SK-N-SH (cell line): Measurements from ENCODE around the gene IGF2BP2. TPM values are rescaled to one million over a fixed set of nuclear protein-coding genes. Genes with fewer than 3 reads are reported as not detected.

Source experiments
- CTCF ChIA-PET: fragments of 300-600, 350-600 bp; formaldehyde crosslinking; extraction: SDS; loops from one replicate; lab custom pipeline; 2021; lab: Yijun Ruan, JAX
- POLR2A ChIA-PET: fragments of 350-600 bp; sonication (Branson Sonifier 250); formaldehyde crosslinking; extraction: SDS; loops from one replicate; lab custom pipeline; 2020; ENCODE audit warnings: antibody characterized with exemption, inconsistent platforms; lab: Yijun Ruan, JAX
- DNase-seq: peaks from one replicate; pipeline ENCODE4 v3.0.0; 2012
- H2AFZ ChIP-seq: fragments of 200-600 bp; sonication (generic); 2 replicates; pipeline ENCODE4 v1.8.1; 2016; ENCODE audit warnings: antibody characterized with exemption, mild to moderate bottlenecking, low read depth
- H3F3A ChIP-seq: fragments of 200-600 bp; sonication (generic); replicated peaks from 2 replicates; pipeline ENCODE3; 2016; ENCODE audit warnings: antibody characterized with exemption, mild to moderate bottlenecking; ENCODE audit not compliant: insufficient read depth
- H3K27ac ChIP-seq, 2 experiments: fragments of 200-500 bp in 1 of 2; fragments of 200-600 bp in 1 of 2; sonication (Bioruptor generic) in 1 of 2; sonication (generic), shearing (Covaris generic) in 1 of 2; 2 replicates each; pipeline versions ENCODE4 v1.5.1 to v1.6.1; 2014 to 2016; ENCODE audit warnings: low read depth in 2 of 2, inconsistent platforms in 1 of 2, low read length in 1 of 2, mild to moderate bottlenecking in 1 of 2, mixed read lengths in 1 of 2
- H3K27me3 ChIP-seq: fragments of 200-600 bp; sonication (generic), shearing (Covaris generic); 2 replicates; pipeline ENCODE4 v1.6.1; 2016; ENCODE audit warnings: mixed run types; ENCODE audit not compliant: insufficient read depth
- H3K36me3 ChIP-seq, 2 experiments: fragments of 200-500 bp in 1 of 2; fragments of 200-600 bp in 1 of 2; sonication (Bioruptor generic) in 1 of 2; sonication (generic) in 1 of 2; replicated peaks in 1 of 2; 2 replicates each; pipeline versions ENCODE3 to v1.5.1; 2014 to 2016; ENCODE audit warnings: low read length in 1 of 2, mild to moderate bottlenecking in 1 of 2; ENCODE audit not compliant: insufficient read depth in 2 of 2, control insufficient read depth in 1 of 2
- H3K4me1 ChIP-seq, 2 experiments: fragments of 200-500 bp in 1 of 2; fragments of 200-600 bp in 1 of 2; sonication (Bioruptor generic) in 1 of 2; sonication (generic), shearing (Covaris generic) in 1 of 2; 2 replicates each; pipeline versions ENCODE4 v1.5.1 to v1.6.1; 2014 to 2016; ENCODE audit warnings: low read depth in 1 of 2, low read length in 1 of 2, mixed run types in 1 of 2; ENCODE audit not compliant: insufficient read depth in 2 of 2, control insufficient read depth in 1 of 2
- H3K4me2 ChIP-seq: fragments of 200-600 bp; sonication (generic), shearing (Covaris generic); 2 replicates; pipeline ENCODE4 v1.6.1; 2017; ENCODE audit warnings: mixed run types
- H3K4me3 ChIP-seq, 2 experiments: fragments of 200-500 bp in 1 of 2; fragments of 200-600 bp in 1 of 2; sonication (Bioruptor generic) in 1 of 2; sonication (generic), shearing (Covaris generic) in 1 of 2; 2 replicates each; pipeline versions ENCODE4 v1.5.1 to v1.8.1; 2014 to 2016; ENCODE audit warnings: low read depth in 2 of 2, inconsistent platforms in 1 of 2, low read length in 1 of 2, mild to moderate bottlenecking in 1 of 2, mixed read lengths in 1 of 2, moderate library complexity in 1 of 2
- H3K79me2 ChIP-seq: fragments of 200-600 bp; sonication (generic); 2 replicates; pipeline ENCODE4 v1.8.1; 2017; ENCODE audit warnings: mild to moderate bottlenecking; ENCODE audit not compliant: insufficient read depth
- H3K9ac ChIP-seq: fragments of 200-600 bp; sonication (generic); 2 replicates; pipeline ENCODE4 v1.6.1; 2017; ENCODE audit warnings: mixed run types
- H3K9me2 ChIP-seq: fragments of 200-600 bp; sonication (generic); 2 replicates; pipeline ENCODE4 v1.6.1; 2017; ENCODE audit warnings: mixed run types
- H3K9me3 ChIP-seq: fragments of 200-600 bp; sonication (generic); 2 replicates; pipeline ENCODE4 v1.6.1; 2017; ENCODE audit warnings: mixed run types, mild to moderate bottlenecking, moderate library complexity
- H4K20me1 ChIP-seq: fragments of 200-600 bp; sonication (generic); 2 replicates; pipeline ENCODE4 v1.6.1; 2017; ENCODE audit warnings: mild to moderate bottlenecking, mixed run types; ENCODE audit not compliant: insufficient read depth
- CHD2 ChIP-seq: fragments of 150-350 bp; IDR thresholded peaks from 2 replicates; pipeline ENCODE4 v1.6.1; 2018; ENCODE audit warnings: low read length; ENCODE audit not compliant: partially characterized antibody
- ELF1 ChIP-seq: IDR thresholded peaks from 2 replicates; pipeline ENCODE4 v1.4.0; 2012
- EZH2phosphoT487 ChIP-seq: fragments of 200-600 bp; sonication (generic); IDR thresholded peaks from 2 replicates; pipeline ENCODE4 v1.6.1; 2017; ENCODE audit warnings: low read depth, mixed run types, mild to moderate bottlenecking, antibody characterized with exemption, moderate library complexity, borderline replicate concordance
- FOXJ3 ChIP-seq: sonication (generic); formaldehyde crosslinking; IDR thresholded peaks from 2 replicates; pipeline ENCODE4 v1.5.1; 2020; ENCODE audit warnings: mild to moderate bottlenecking, missing genetic modification reagents
- FOXM1 ChIP-seq: IDR thresholded peaks from 2 replicates; pipeline ENCODE4 v1.4.0; 2012; ENCODE audit warnings: low read depth, mild to moderate bottlenecking
- GABPA ChIP-seq: IDR thresholded peaks from 2 replicates; pipeline ENCODE4 v1.4.0; 2012; ENCODE audit warnings: low read depth, mild to moderate bottlenecking
- JUND ChIP-seq: IDR thresholded peaks from 2 replicates; pipeline ENCODE4 v1.4.0; 2012
- MXI1 ChIP-seq: IDR thresholded peaks from 2 replicates; pipeline ENCODE4 v1.6.1; 2012; ENCODE audit warnings: mild to moderate bottlenecking, low read depth, low read length, improper control_type of control experiment
- NRF1 ChIP-seq: IDR thresholded peaks from 2 replicates; pipeline ENCODE4 v1.6.1; 2012; ENCODE audit warnings: low read depth, mild to moderate bottlenecking, low read length
- RAD21 ChIP-seq: IDR thresholded peaks from 2 replicates; pipeline ENCODE4 v1.6.1; 2012; ENCODE audit warnings: mild to moderate bottlenecking, low read length
- RCOR1 ChIP-seq: fragments of 150-350 bp; IDR thresholded peaks from 2 replicates; pipeline ENCODE4 v1.6.1; 2017; ENCODE audit warnings: antibody characterized with exemption, low read length
- RFX5 ChIP-seq: IDR thresholded peaks from 2 replicates; pipeline ENCODE4 v1.6.1; 2012; ENCODE audit warnings: mild to moderate bottlenecking, improper control_type of control experiment, low read length
- SIN3A ChIP-seq: IDR thresholded peaks from 2 replicates; pipeline ENCODE4 v1.6.1; 2012; ENCODE audit warnings: low read depth, mild to moderate bottlenecking, low read length, moderate library complexity, borderline replicate concordance
- SMC3 ChIP-seq: IDR thresholded peaks from 2 replicates; pipeline ENCODE4 v1.6.1; 2012; ENCODE audit warnings: low read depth, low read length, improper control_type of control experiment
- TAF1 ChIP-seq: IDR thresholded peaks from 2 replicates; pipeline ENCODE4 v1.6.1; 2012; ENCODE audit warnings: low read depth, mild to moderate bottlenecking, low read length, moderate library complexity, borderline replicate concordance
- TCF12 ChIP-seq: IDR thresholded peaks from 2 replicates; pipeline ENCODE4 v1.4.0; 2012
- YY1 ChIP-seq: IDR thresholded peaks from 2 replicates; pipeline ENCODE4 v1.4.0; 2012; ENCODE audit warnings: low read depth, mild to moderate bottlenecking
- WGBS: methylation state at CpG from one replicate; pipeline ENCODE4 v1.1.6; 2017; ENCODE audit warnings: low lambda C conversion rate; 5-methylcytosine and 5-hydroxymethylcytosine counted together
- polyA plus RNA-seq, 3 experiments: library from polyadenylated mRNA; depleted of rRNA; stranded (reverse); fragments of >200 nt; gene quantifications; 2 replicates each; pipeline ENCODE4 v1.2.3, GENCODE V29; 2012
- TF ChIP-seq, protein P1 (sequence below): IDR thresholded peaks from 2 replicates; pipeline ENCODE4 v1.4.0; 2012; ENCODE audit warnings: low read depth, borderline replicate concordance
- TF ChIP-seq, protein P2 (sequence below): IDR thresholded peaks from 2 replicates; pipeline ENCODE4 v1.4.0; 2012; ENCODE audit warnings: low read depth, borderline replicate concordance
- TF ChIP-seq, protein P3 (sequence below): fragments of 200-600 bp; sonication (generic); IDR thresholded peaks from 2 replicates; pipeline ENCODE4 v1.6.1; 2017; ENCODE audit warnings: antibody characterized with exemption, mild to moderate bottlenecking, moderate library complexity
- TF ChIP-seq, protein P4 (sequence below): IDR thresholded peaks from 2 replicates; pipeline ENCODE4; 2012

Gene IGF2BP2
- polyA plus RNA-seq, 1 of the 3 experiments (the other 2 are of a cell fraction), result 5.4 TPM

DNA sequence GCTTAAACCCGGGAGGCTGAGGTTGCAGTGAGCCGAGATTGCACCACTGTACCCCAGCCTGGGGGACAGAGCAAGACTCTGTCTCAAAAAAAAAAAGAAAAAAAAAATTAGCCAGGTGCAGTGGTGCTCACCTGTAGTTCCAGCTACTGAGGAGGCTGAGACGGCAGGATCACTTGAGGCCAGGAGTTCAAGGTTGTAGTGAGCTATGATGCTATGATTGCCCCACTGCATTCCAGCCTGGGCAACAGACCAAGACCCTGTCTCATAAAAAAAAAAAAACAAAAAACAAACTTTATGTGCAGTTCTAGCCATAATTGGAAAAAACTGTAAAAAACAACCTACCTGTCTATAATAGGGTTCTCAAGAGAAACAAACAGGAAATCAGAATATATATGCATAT lies 39.9 kb upstream of the IGF2BP2 start:
- no peaks in the 10 kb centered on the region for H3K36me3 ChIP-seq
- no peak overlapping the region for H2AFZ ChIP-seq
- 0 out of 2 replicates have a peak, but pooled peaks cover 8% of the 10 kb centered on the region for H3K27me3 ChIP-seq
- H3K27ac ChIP-seq, result no peak overlapping the region
- H3K9me3 ChIP-seq, result no peaks in the 10 kb centered on the region
- H3K9ac ChIP-seq, result no peak overlapping the region
- ChIA-PET POLR2A (no interaction called here), CTCF (interaction anchor here (1.0 kb wide), 1 partner anchor 42 kb away, joined by 3 read pairs; no protein-coding TSS in a partner anchor)
- no peaks in the 10 kb centered on the region for H3K4me1 ChIP-seq
- H4K20me1 ChIP-seq, result no peaks in the 10 kb centered on the region
- 76% methylated on average over 3 of the region's 3 CpGs for WGBS
- H3K79me2 ChIP-seq, result no peaks in the 10 kb centered on the region
- H3K9me2 ChIP-seq, result no peaks in the 10 kb centered on the region
- no peak overlapping the region for H3K4me2 ChIP-seq
- no peaks in the 10 kb centered on the region for H3F3A ChIP-seq
- no peak overlapping the region for H3K4me3 ChIP-seq
- DNase-seq, result no peak
- no peak for TF ChIP-seq SMC3
- TF ChIP-seq, protein P1, sequence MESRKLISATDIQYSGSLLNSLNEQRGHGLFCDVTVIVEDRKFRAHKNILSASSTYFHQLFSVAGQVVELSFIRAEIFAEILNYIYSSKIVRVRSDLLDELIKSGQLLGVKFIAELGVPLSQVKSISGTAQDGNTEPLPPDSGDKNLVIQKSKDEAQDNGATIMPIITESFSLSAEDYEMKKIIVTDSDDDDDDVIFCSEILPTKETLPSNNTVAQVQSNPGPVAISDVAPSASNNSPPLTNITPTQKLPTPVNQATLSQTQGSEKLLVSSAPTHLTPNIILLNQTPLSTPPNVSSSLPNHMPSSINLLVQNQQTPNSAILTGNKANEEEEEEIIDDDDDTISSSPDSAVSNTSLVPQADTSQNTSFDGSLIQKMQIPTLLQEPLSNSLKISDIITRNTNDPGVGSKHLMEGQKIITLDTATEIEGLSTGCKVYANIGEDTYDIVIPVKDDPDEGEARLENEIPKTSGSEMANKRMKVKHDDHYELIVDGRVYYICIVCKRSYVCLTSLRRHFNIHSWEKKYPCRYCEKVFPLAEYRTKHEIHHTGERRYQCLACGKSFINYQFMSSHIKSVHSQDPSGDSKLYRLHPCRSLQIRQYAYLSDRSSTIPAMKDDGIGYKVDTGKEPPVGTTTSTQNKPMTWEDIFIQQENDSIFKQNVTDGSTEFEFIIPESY, result no peak
- TF ChIP-seq RCOR1, result no peak
- no peak for TF ChIP-seq TCF12
- no peak for TF ChIP-seq RAD21
- no peak for TF ChIP-seq CHD2
- TF ChIP-seq ELF1, result no peak
- TF ChIP-seq, protein P2, sequence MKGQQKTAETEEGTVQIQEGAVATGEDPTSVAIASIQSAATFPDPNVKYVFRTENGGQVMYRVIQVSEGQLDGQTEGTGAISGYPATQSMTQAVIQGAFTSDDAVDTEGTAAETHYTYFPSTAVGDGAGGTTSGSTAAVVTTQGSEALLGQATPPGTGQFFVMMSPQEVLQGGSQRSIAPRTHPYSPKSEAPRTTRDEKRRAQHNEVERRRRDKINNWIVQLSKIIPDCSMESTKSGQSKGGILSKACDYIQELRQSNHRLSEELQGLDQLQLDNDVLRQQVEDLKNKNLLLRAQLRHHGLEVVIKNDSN, result no peak
- no peak for TF ChIP-seq FOXM1
- no peak for TF ChIP-seq FOXJ3 (CRISPR knock-in tag)
- TF ChIP-seq SIN3A, result no peak
- no peak for TF ChIP-seq EZH2phosphoT487

DNA sequence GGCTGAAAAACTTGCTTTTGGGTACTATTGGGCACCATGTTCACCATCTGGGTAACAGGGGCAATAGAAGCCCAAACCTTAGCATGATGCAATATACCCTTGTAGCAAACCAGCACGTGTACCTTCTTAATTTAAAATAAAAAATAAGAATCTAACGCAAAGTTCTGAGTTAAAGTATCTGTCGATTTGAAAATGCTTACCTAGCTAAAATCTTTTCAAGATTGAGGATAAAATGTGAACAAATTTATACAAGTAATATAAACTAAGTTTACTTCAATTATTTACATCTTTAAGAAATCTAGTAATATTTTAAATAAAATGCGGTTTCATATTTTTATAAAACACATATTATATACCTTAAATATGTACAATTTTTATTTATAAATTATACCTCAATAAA lies 38.1 kb upstream of the IGF2BP2 start:
- WGBS, result 88% methylated on average over 4 of the region's 4 CpGs
- DNase-seq, result no peak
- H3K27me3 ChIP-seq, result 0 out of 2 replicates have a peak, but pooled peaks cover 8% of the 10 kb centered on the region
- no peak overlapping the region for H3K9ac ChIP-seq
- no peak overlapping the region for H3K4me3 ChIP-seq
- H3K27ac ChIP-seq, result no peak overlapping the region
- ChIA-PET POLR2A (no interaction called here), CTCF (no interaction called here)
- H3K9me2 ChIP-seq, result no peaks in the 10 kb centered on the region
- H4K20me1 ChIP-seq, result no peaks in the 10 kb centered on the region
- no peaks in the 10 kb centered on the region for H3K79me2 ChIP-seq
- no peaks in the 10 kb centered on the region for H3K9me3 ChIP-seq
- no peaks in the 10 kb centered on the region for H3K4me1 ChIP-seq
- no peaks in the 10 kb centered on the region for H3K36me3 ChIP-seq
- no peaks in the 10 kb centered on the region for H3F3A ChIP-seq
- H2AFZ ChIP-seq, result no peak overlapping the region
- H3K4me2 ChIP-seq, result no peak overlapping the region
- TF ChIP-seq RAD21 (no peak), FOXM1 (no peak), GABPA (no peak), NRF1 (no peak), YY1 (no peak), JUND (no peak), TAF1 (no peak), ELF1 (no peak), RFX5 (no peak), MXI1 (no peak), FOXJ3 (CRISPR knock-in tag) (no peak), SIN3A (no peak), TCF12 (no peak), CHD2 (no peak)
- TF ChIP-seq, protein P3, sequence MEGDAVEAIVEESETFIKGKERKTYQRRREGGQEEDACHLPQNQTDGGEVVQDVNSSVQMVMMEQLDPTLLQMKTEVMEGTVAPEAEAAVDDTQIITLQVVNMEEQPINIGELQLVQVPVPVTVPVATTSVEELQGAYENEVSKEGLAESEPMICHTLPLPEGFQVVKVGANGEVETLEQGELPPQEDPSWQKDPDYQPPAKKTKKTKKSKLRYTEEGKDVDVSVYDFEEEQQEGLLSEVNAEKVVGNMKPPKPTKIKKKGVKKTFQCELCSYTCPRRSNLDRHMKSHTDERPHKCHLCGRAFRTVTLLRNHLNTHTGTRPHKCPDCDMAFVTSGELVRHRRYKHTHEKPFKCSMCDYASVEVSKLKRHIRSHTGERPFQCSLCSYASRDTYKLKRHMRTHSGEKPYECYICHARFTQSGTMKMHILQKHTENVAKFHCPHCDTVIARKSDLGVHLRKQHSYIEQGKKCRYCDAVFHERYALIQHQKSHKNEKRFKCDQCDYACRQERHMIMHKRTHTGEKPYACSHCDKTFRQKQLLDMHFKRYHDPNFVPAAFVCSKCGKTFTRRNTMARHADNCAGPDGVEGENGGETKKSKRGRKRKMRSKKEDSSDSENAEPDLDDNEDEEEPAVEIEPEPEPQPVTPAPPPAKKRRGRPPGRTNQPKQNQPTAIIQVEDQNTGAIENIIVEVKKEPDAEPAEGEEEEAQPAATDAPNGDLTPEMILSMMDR, result no peak
- TF ChIP-seq, protein P4, sequence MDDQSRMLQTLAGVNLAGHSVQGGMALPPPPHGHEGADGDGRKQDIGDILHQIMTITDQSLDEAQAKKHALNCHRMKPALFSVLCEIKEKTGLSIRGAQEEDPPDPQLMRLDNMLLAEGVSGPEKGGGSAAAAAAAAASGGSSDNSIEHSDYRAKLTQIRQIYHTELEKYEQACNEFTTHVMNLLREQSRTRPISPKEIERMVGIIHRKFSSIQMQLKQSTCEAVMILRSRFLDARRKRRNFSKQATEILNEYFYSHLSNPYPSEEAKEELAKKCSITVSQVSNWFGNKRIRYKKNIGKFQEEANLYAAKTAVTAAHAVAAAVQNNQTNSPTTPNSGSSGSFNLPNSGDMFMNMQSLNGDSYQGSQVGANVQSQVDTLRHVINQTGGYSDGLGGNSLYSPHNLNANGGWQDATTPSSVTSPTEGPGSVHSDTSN, result no peak
